HepG2 (cell line): ENCODE measurements around the gene ELAC1. TPM values are rescaled to one million over a fixed set of nuclear protein-coding genes. Genes with fewer than 3 reads are reported as not detected.

ENCODE experiments used
- ATAC-seq: fragments of 200-7000 bp; cut with Tn5 transposase; 3 replicates; pipeline ENCODE4 v1.9.1; 2020; ENCODE audit warnings: mild to moderate bottlenecking, moderate library complexity
- BruUV-seq: library from RNA; stranded (reverse); fragments of 400-500 nt; replicated peaks from 2 replicates; lab custom pipeline; 2021; lab: Mats Ljungman, UMichigan
- CTCF ChIA-PET: fragments of 300-600 bp; formaldehyde crosslinking; extraction: SDS; loops from one replicate; lab custom pipeline; 2021; ENCODE audit warnings: low total read pairs, inconsistent platforms, low intra/inter-chr PET ratio; lab: Yijun Ruan, JAX
- POLR2A ChIA-PET: fragments of 350-600 bp; sonication (Branson Sonifier 250); formaldehyde crosslinking; loops from one replicate; lab custom pipeline; 2020; ENCODE audit warnings: antibody characterized with exemption, inconsistent platforms; lab: Yijun Ruan, JAX
- DNase-seq: peaks from one replicate; pipeline ENCODE4 v3.0.0-alpha.2; 2015; ENCODE audit warnings: low spot score
- FAIRE-seq: peaks from 3 replicates; lab custom pipeline; 2011; peaks lifted over from hg19 to GRCh38; lab: Jason Lieb, UNC
- H2AFZ ChIP-seq: one replicate; pipeline ENCODE4 v1.6.1; 2011; ENCODE audit warnings: low read length, inconsistent platforms
- H3K27ac ChIP-seq: fragments of 300-600 bp; 3 replicates; pipeline ENCODE4 v1.8.0; 2011; ENCODE audit warnings: mixed run types, mild to moderate bottlenecking, mixed read lengths, low read length, inconsistent platforms; ENCODE audit not compliant: insufficient read depth; ENCODE audit errors: extremely low read length
- H3K27me3 ChIP-seq, 2 experiments: fragments of 200-600 bp in 1 of 2; 2 replicates in 1 of 2; 3 replicates in 1 of 2; pipeline versions ENCODE4 v1.6.0 to v1.8.0; 2011; ENCODE audit warnings: low read length in 2 of 2, mild to moderate bottlenecking in 2 of 2, moderate library complexity in 2 of 2, inconsistent platforms in 1 of 2; ENCODE audit not compliant: insufficient read depth in 2 of 2, control insufficient read depth in 1 of 2
- H3K36me3 ChIP-seq, 2 experiments: fragments of 200-600 bp in 1 of 2; replicated peaks in 1 of 2; 2 replicates in 1 of 2; 3 replicates in 1 of 2; pipeline versions ENCODE4 v1.5.1 to v1.8.0; 2011; ENCODE audit warnings: low read length in 2 of 2, inconsistent platforms in 1 of 2; ENCODE audit not compliant: insufficient read depth in 2 of 2, control insufficient read depth in 1 of 2
- H3K4me1 ChIP-seq: 2 replicates; pipeline ENCODE4 v1.5.1; 2012; ENCODE audit warnings: low read length, inconsistent platforms; ENCODE audit not compliant: insufficient read depth
- H3K4me2 ChIP-seq: 2 replicates; pipeline ENCODE4 v1.6.0; 2011; ENCODE audit warnings: low read depth, low read length, inconsistent platforms
- H3K4me3 ChIP-seq, 3 experiments: fragments of 200-600 bp in 1 of 3; sonication (generic), shearing (Covaris generic) in 1 of 3; replicated peaks in 1 of 3; 2 replicates each; pipeline ENCODE4 v1.5.1; 2011 to 2016; ENCODE audit warnings: low read length in 3 of 3, inconsistent platforms in 2 of 3, low read depth in 2 of 3, mild to moderate bottlenecking in 2 of 3, control low read depth in 1 of 3, mixed read lengths in 1 of 3; ENCODE audit not compliant: insufficient read depth in 1 of 3
- H3K79me2 ChIP-seq: one replicate; pipeline ENCODE4 v1.6.1; 2011; ENCODE audit warnings: low read length, inconsistent platforms; ENCODE audit not compliant: insufficient read depth
- H3K9ac ChIP-seq: 2 replicates; pipeline ENCODE4 v1.6.0; 2011; ENCODE audit warnings: mild to moderate bottlenecking, low read depth, low read length, inconsistent platforms; ENCODE audit not compliant: insufficient read depth
- H3K9me3 ChIP-seq: 2 replicates; pipeline ENCODE4 v1.5.1; 2012; ENCODE audit warnings: mild to moderate bottlenecking, low read length
- H4K20me1 ChIP-seq: 2 replicates; pipeline ENCODE4 v1.6.0; 2011; ENCODE audit warnings: inconsistent platforms, mild to moderate bottlenecking, low read length, moderate library complexity; ENCODE audit not compliant: insufficient read depth
- ATM ChIP-seq: fragments of 450-650 bp; IDR thresholded peaks from 2 replicates; pipeline ENCODE4 v1.7.1; 2017; ENCODE audit warnings: mild to moderate bottlenecking, borderline replicate concordance
- FOXA1 ChIP-seq, 2 experiments: fragments of 450-650 bp in 1 of 2; sonication (generic) in 1 of 2; formaldehyde crosslinking in 1 of 2; IDR thresholded peaks; 2 replicates each; pipeline versions ENCODE4 v1.4.0 to v1.6.1; 2016 to 2020; ENCODE audit warnings: missing genetic modification reagents in 1 of 2
- JUN ChIP-seq: sonication (generic); formaldehyde crosslinking; IDR thresholded peaks from 2 replicates; pipeline ENCODE4 v1.4.0; 2020; ENCODE audit warnings: mild to moderate bottlenecking, missing genetic modification reagents
- KAT2B ChIP-seq: fragments of 150-350 bp; IDR thresholded peaks from 2 replicates; pipeline ENCODE4 v1.6.1; 2014; ENCODE audit warnings: low read depth, low read length, borderline replicate concordance
- RARA ChIP-seq: IDR thresholded peaks from 2 replicates; pipeline ENCODE4 v1.6.1; 2016; ENCODE audit warnings: missing genetic modification reagents, missing compliant biosample characterization
- SIX1 ChIP-seq: sonication (generic); formaldehyde crosslinking; IDR thresholded peaks from 2 replicates; pipeline ENCODE4 v1.4.0; 2020; ENCODE audit warnings: missing genetic modification reagents, borderline replicate concordance
- SYNCRIP ChIP-seq: fragments of 200-400 bp; formaldehyde crosslinking; IDR thresholded peaks from 2 replicates; pipeline ENCODE4 v1.6.1; 2018; ENCODE audit warnings: mild to moderate bottlenecking, low read depth, low read length; ENCODE audit not compliant: insufficient read depth
- TAF1 ChIP-seq: sonication (generic); formaldehyde crosslinking; IDR thresholded peaks from 2 replicates; pipeline ENCODE4 v1.4.0; 2020; ENCODE audit warnings: missing genetic modification reagents
- TAF15 ChIP-seq: fragments of 200-400 bp; formaldehyde crosslinking; IDR thresholded peaks from one replicate; pipeline ENCODE4 v1.6.1; 2018; ENCODE audit warnings: mild to moderate bottlenecking, low read depth, low read length; ENCODE audit not compliant: poor library complexity, severe bottlenecking
- YEATS4 ChIP-seq: sonication (generic); formaldehyde crosslinking; IDR thresholded peaks from 2 replicates; pipeline ENCODE4 v1.4.0; 2020; ENCODE audit warnings: missing genetic modification reagents, borderline replicate concordance
- ZFP41 ChIP-seq: sonication (generic); formaldehyde crosslinking; IDR thresholded peaks from 2 replicates; pipeline ENCODE4 v1.4.0; 2020; ENCODE audit warnings: mild to moderate bottlenecking, missing genetic modification reagents, borderline replicate concordance
- ZNF143 ChIP-seq: sonication (generic); formaldehyde crosslinking; IDR thresholded peaks from 2 replicates; pipeline ENCODE4 v1.4.0; 2020; ENCODE audit warnings: missing genetic modification reagents
- ZNF180 ChIP-seq: sonication (generic); formaldehyde crosslinking; IDR thresholded peaks from 2 replicates; pipeline ENCODE4 v1.4.0; 2020; ENCODE audit warnings: low read depth, missing genetic modification reagents, borderline replicate concordance
- ZNF3 ChIP-seq: IDR thresholded peaks from 2 replicates; pipeline ENCODE4 v1.7.0; 2017; ENCODE audit warnings: inconsistent platforms
- ZNF383 ChIP-seq: sonication (generic); formaldehyde crosslinking; IDR thresholded peaks from 2 replicates; pipeline ENCODE4 v1.4.0; 2020; ENCODE audit warnings: missing genetic modification reagents, mild to moderate bottlenecking, borderline replicate concordance
- ZNF629 ChIP-seq: sonication (generic); formaldehyde crosslinking; conservative IDR thresholded peaks from 2 replicates; pipeline ENCODE4 v1.5.0; 2020; ENCODE audit warnings: missing genetic modification reagents
- WGBS: methylation state at CpG from one replicate; pipeline ENCODE4 v1.1.6; 2017; ENCODE audit warnings: low lambda C conversion rate; 5-methylcytosine and 5-hydroxymethylcytosine counted together
- in situ Hi-C: cut with HindIII; loops from 2 replicates; pipeline ENCODE4 v1.10.0; 2017; ENCODE audit warnings: low pct_unique_long_range_greater_than_20kb; ENCODE audit not compliant: extremely low pct_ligation_motif_present
- intact Hi-C: fragments of 100-400 bp; cut with micrococcal nuclease; formaldehyde crosslinking; loops from one replicate; pipeline ENCODE4 v1.10.0; 2022; ENCODE audit not compliant: unreplicated experiment
- polyA plus RNA-seq, 8 experiments: library from polyadenylated mRNA; depleted of rRNA in 3 of 8; stranded (reverse) in 7 of 8; unstranded in 1 of 8; fragments of >200 nt; fragmentation: Illumina TruSeq in 4 of 8; extraction: Trizol in 4 of 8; gene quantifications; 2 replicates each; pipeline versions ENCODE4 v1.2.1 to v1.2.3, GENCODE V29; 2011 to 2016; ENCODE audit warnings: low read depth in 4 of 8, missing spikeins in 1 of 8, mixed read lengths in 1 of 8; ENCODE audit not compliant: insufficient read depth in 1 of 8
- total RNA-seq, 5 experiments: library from RNA; depleted of rRNA; stranded (reverse); fragments of >200 nt; fragmentation: Illumina TruSeq; extraction: Trizol; gene quantifications; 2 replicates each; pipeline ENCODE4 v1.2.3, GENCODE V29; 2016; ENCODE audit warnings: low read depth in 1 of 5
- TF ChIP-seq, protein P1 (sequence below): sonication (generic); IDR thresholded peaks from 2 replicates; pipeline ENCODE4 v1.6.1; 2016; ENCODE audit warnings: low read depth, borderline replicate concordance
- TF ChIP-seq, protein P2 (sequence below): sonication (generic); formaldehyde crosslinking; IDR thresholded peaks from 2 replicates; pipeline ENCODE4 v1.4.0; 2020; ENCODE audit warnings: missing genetic modification reagents, mild to moderate bottlenecking, borderline replicate concordance
- TF ChIP-seq, protein P3 (sequence below): IDR thresholded peaks from 2 replicates; pipeline ENCODE4 v1.6.1; 2012; ENCODE audit warnings: inconsistent platforms
- TF ChIP-seq, protein P4 (sequence below): sonication (generic); formaldehyde crosslinking; IDR thresholded peaks from 2 replicates; pipeline ENCODE4 v1.4.0; 2020; ENCODE audit warnings: mild to moderate bottlenecking, missing genetic modification reagents

Gene ELAC1
- total and polyA plus RNA-seq, 2 of the 13 experiments (the other 11 are each of a cell fraction or from before 2014, with no cell fraction given) = 1.9 to 3.6 TPM

DNA sequence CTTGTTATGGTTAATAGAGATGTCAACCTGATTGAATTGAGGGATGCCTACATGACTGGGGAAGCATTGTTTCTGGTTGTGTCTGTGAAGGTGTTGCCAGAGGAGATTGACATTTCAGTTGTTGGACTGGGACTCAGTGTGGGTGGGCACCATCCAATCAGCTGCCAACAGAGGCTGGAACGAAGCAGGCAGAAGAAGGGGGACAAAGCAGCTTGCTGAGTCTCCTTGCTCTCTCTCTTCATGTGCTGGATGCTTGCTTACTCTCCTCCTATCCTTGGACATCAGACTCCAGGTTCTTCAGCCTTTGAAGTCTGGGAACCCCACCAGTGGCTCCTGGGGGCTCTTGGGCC, 39.9 kb downstream of the ELAC1 start:
- no peak for FAIRE-seq
- H4K20me1 ChIP-seq = no peaks in the 10 kb centered on the region
- H3K9me3 ChIP-seq = no peaks in the 10 kb centered on the region
- intact Hi-C loops (no loop called here), in situ Hi-C loops (no loop called here)
- WGBS = no CpG with 5 or more reads among the region's 1 CpG
- no peak overlapping the region for H3K4me3 ChIP-seq
- ChIA-PET CTCF (no interaction called here), POLR2A (no interaction called here)
- 0 out of 5 replicates have a peak, but pooled peaks cover 0 to 1% of the 10 kb centered on the region in 2 experiments for H3K27me3 ChIP-seq
- no peaks in the 10 kb centered on the region for H3K36me3 ChIP-seq
- TF ChIP-seq SYNCRIP = no peak
- TF ChIP-seq, protein P1, sequence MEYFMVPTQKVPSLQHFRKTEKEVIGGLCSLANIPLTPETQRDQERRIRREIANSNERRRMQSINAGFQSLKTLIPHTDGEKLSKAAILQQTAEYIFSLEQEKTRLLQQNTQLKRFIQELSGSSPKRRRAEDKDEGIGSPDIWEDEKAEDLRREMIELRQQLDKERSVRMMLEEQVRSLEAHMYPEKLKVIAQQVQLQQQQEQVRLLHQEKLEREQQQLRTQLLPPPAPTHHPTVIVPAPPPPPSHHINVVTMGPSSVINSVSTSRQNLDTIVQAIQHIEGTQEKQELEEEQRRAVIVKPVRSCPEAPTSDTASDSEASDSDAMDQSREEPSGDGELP = no peak
- no peak for TF ChIP-seq FOXA1 (IDR thresholded peaks at IDR 0.05)
- TF ChIP-seq FOXA1 (CRISPR knock-in tag; IDR thresholded peaks at IDR 0.05) = no peak
- no peak for TF ChIP-seq YEATS4
- no peak for TF ChIP-seq TAF1 (CRISPR knock-in tag)
- TF ChIP-seq ZNF180 (CRISPR knock-in tag) = no peak
- no peak for TF ChIP-seq SIX1 (CRISPR knock-in tag)
- DNase-seq = no peak
- BruUV-seq = no TSS peak
- no peaks in the 10 kb centered on the region for H3K79me2 ChIP-seq
- H3K4me2 ChIP-seq = peak overlapping the region; percentile 70
- H2AFZ ChIP-seq = no peak overlapping the region
- H3K4me1 ChIP-seq = peaks cover 31% of the 10 kb centered on the region
- H3K27ac ChIP-seq = no peak overlapping the region
- no peak overlapping the region for H3K9ac ChIP-seq
- no peak for ATAC-seq

DNA sequence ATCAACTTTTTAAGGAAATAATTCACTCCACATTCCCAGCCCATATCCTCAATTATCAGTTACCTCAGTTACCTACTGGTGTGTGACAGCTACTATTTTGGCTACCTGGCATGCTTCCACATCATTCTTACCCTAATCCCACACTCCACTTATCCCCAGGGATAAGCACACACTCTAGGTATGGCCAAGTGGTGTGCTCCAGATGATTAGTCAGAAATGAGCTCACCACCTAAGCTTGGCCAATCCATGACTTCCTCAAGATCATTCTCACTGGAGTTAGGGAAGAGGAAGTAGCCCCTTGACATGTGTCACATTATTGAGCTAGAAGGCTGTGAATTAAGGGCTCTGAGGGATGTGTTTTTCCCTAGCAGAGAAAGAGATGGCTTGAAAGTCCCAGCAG, 41.2 kb downstream of the ELAC1 start:
- no peaks in the 10 kb centered on the region for H4K20me1 ChIP-seq
- DNase-seq (no peak), ATAC-seq (no peak), FAIRE-seq (no peak)
- no TSS peak for BruUV-seq
- POLR2A ChIA-PET = no interaction called here
- no peak overlapping the region for H3K4me3 ChIP-seq
- H2AFZ ChIP-seq = no peak overlapping the region
- no peaks in the 10 kb centered on the region for H3K79me2 ChIP-seq
- in situ Hi-C loops = no loop called here
- H3K4me1 ChIP-seq = peaks cover 31% of the 10 kb centered on the region
- no peak overlapping the region for H3K9ac ChIP-seq
- H3K27me3 ChIP-seq = 0 out of 5 replicates have a peak, but pooled peaks cover 0 to 1% of the 10 kb centered on the region in 2 experiments
- no peaks in the 10 kb centered on the region for H3K36me3 ChIP-seq
- H3K9me3 ChIP-seq = no peaks in the 10 kb centered on the region
- CTCF ChIA-PET = no interaction called here
- no peak overlapping the region for H3K27ac ChIP-seq
- H3K4me2 ChIP-seq = no peak overlapping the region
- intact Hi-C loops = no loop called here
- TF ChIP-seq TAF15 = no peak
- no peak for TF ChIP-seq RARA (CRISPR knock-in tag)
- TF ChIP-seq, protein P2, sequence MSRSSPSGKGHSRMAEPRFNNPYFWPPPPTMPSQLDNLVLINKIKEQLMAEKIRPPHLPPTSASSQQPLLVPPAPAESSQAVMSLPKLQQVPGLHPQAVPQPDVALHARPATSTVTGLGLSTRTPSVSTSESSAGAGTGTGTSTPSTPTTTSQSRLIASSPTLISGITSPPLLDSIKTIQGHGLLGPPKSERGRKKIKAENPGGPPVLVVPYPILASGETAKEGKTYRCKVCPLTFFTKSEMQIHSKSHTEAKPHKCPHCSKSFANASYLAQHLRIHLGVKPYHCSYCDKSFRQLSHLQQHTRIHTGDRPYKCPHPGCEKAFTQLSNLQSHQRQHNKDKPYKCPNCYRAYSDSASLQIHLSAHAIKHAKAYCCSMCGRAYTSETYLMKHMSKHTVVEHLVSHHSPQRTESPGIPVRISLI (CRISPR knock-in tag) = no peak
- TF ChIP-seq JUN (CRISPR knock-in tag) = no peak
- no peak for TF ChIP-seq KAT2B
- no peak for TF ChIP-seq ZNF629
- TF ChIP-seq, protein P3, sequence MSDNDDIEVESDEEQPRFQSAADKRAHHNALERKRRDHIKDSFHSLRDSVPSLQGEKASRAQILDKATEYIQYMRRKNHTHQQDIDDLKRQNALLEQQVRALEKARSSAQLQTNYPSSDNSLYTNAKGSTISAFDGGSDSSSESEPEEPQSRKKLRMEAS = no peak
- TF ChIP-seq, protein P4, sequence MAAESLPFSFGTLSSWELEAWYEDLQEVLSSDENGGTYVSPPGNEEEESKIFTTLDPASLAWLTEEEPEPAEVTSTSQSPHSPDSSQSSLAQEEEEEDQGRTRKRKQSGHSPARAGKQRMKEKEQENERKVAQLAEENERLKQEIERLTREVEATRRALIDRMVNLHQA (CRISPR knock-in tag) = no peak
- no peak for TF ChIP-seq ZNF143 (CRISPR knock-in tag)
- no peak for TF ChIP-seq ATM
- no peak for TF ChIP-seq ZNF3
- TF ChIP-seq ZNF383 = no peak
- no peak for TF ChIP-seq ZFP41 (CRISPR knock-in tag)
